HepG2 (cell line): ENCODE results near the gene SLC13A3. TPM values are rescaled to one million over a fixed set of nuclear protein-coding genes. Genes with fewer than 3 reads are reported as not detected.

Experiments used
- ARNTL ChIP-seq: sonication (generic); formaldehyde crosslinking; IDR thresholded peaks from 2 replicates; pipeline ENCODE4 v1.4.0; 2020; ENCODE audit warnings: mild to moderate bottlenecking, missing genetic modification reagents
- EP300 ChIP-seq, 3 experiments: sonication (generic) in 1 of 3; formaldehyde crosslinking in 1 of 3; IDR thresholded peaks; 2 replicates each; pipeline versions ENCODE4 v1.5.1 to v1.6.1; 2011 to 2020; ENCODE audit warnings: low read depth in 2 of 3, low read length in 2 of 3, borderline replicate concordance in 1 of 3, improper control_type of control experiment in 1 of 3, mild to moderate bottlenecking in 1 of 3, missing genetic modification reagents in 1 of 3, moderate library complexity in 1 of 3
- PHF21A ChIP-seq: sonication (generic); formaldehyde crosslinking; IDR thresholded peaks from 2 replicates; pipeline ENCODE4 v1.5.0; 2020; ENCODE audit warnings: mild to moderate bottlenecking, missing genetic modification reagents
- SMAD1 ChIP-seq: sonication (generic); formaldehyde crosslinking; IDR thresholded peaks from 2 replicates; pipeline ENCODE4 v1.4.0; 2020; ENCODE audit warnings: missing genetic modification reagents, low read depth, mild to moderate bottlenecking, borderline replicate concordance
- ZMAT3 ChIP-seq: sonication (generic); formaldehyde crosslinking; conservative IDR thresholded peaks from 2 replicates; pipeline ENCODE4 v1.7.0; 2021; ENCODE audit warnings: missing genetic modification reagents
- ZNF567 ChIP-seq: sonication (generic); formaldehyde crosslinking; IDR thresholded peaks from 2 replicates; pipeline ENCODE4 v1.8.1; 2023; ENCODE audit warnings: mild to moderate bottlenecking, missing genetic modification reagents, borderline replicate concordance
- polyA plus RNA-seq, 8 experiments: library from polyadenylated mRNA; depleted of rRNA in 3 of 8; stranded (reverse) in 7 of 8; unstranded in 1 of 8; fragments of >200 nt; fragmentation: Illumina TruSeq in 4 of 8; extraction: Trizol in 4 of 8; gene quantifications; 2 replicates each; pipeline versions ENCODE4 v1.2.1 to v1.2.3, GENCODE V29; 2011 to 2016; ENCODE audit warnings: low read depth in 4 of 8, missing spikeins in 1 of 8, mixed read lengths in 1 of 8; ENCODE audit not compliant: insufficient read depth in 1 of 8
- total RNA-seq, 5 experiments: library from RNA; depleted of rRNA; stranded (reverse); fragments of >200 nt; fragmentation: Illumina TruSeq; extraction: Trizol; gene quantifications; 2 replicates each; pipeline ENCODE4 v1.2.3, GENCODE V29; 2016; ENCODE audit warnings: low read depth in 1 of 5
- TF ChIP-seq, protein P1 (sequence below): sonication (generic); formaldehyde crosslinking; IDR thresholded peaks from 2 replicates; pipeline ENCODE4 v1.4.0; 2020; ENCODE audit warnings: missing genetic modification reagents
- TF ChIP-seq, protein P2 (sequence below): IDR thresholded peaks from 2 replicates; pipeline ENCODE4 v1.6.1; 2012; ENCODE audit warnings: low read depth, low read length, improper control_type of control experiment
- TF ChIP-seq, protein P3 (sequence below), 2 experiments: fragments of 450-650 bp in 1 of 2; sonication (generic) in 1 of 2; formaldehyde crosslinking in 1 of 2; IDR thresholded peaks; 2 replicates each; pipeline versions ENCODE4 v1.6.1 to v1.8.0; 2016 to 2022; ENCODE audit warnings: antibody characterized with exemption in 1 of 2, mild to moderate bottlenecking in 1 of 2, missing genetic modification reagents in 1 of 2
- TF ChIP-seq, protein P4 (sequence below): sonication (generic); formaldehyde crosslinking; IDR thresholded peaks from 2 replicates; pipeline ENCODE4 v1.4.0; 2020; ENCODE audit warnings: mild to moderate bottlenecking, missing genetic modification reagents
- TF ChIP-seq, protein P5 (sequence below): sonication (generic); formaldehyde crosslinking; IDR thresholded peaks from 2 replicates; pipeline ENCODE4 v1.8.1; 2023; ENCODE audit warnings: mild to moderate bottlenecking, missing genetic modification reagents

The SLC13A3 gene
- total and polyA plus RNA-seq, 2 of the 13 experiments (the other 11 are each of a cell fraction or from before 2014, with no cell fraction given): 66.5 to 76.0 TPM

DNA sequence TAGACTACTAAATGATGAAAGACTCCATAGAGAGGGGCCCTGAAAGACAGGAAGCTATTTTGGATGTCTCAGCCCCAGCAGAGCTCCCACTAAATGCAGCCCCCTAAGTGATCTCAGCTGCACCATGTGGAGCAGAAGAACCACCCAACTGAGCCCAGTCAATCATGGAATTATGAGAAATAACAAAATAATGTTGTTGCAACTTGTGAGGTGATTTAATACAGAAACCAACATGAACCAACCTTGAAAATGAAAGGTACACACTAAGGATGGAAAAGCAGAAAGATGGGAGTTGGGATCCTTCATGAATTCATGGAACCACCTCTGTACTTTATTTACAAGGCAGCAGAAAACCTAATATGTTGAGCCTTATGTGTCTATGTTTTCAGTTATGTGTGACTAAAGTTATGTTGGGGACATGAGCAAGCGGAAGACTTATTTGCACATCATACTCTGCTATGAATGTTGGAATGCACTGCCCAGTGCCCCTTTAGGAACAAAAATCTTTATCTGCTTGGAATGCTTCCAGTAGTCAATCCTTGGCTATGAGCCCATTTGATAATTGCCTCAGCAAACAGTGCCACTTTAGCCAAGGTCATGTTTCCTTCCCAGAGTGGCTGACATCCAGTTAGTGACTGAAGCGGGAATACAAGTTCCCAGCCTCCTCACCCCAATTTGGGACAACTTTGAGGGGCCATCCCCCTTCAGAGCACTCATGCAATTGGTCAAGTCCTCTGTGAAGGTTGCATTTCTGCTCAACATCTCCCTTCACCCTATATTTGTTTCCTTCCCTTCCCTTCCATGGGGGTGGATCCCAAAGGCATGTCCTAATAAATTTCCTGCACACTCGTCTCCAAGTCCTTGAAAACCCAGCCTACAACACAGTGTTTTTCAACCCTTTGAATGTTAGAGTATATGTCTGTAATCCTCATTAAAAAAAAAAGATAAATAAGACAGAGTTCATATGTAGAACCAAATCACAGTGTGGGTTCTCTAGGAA lies 19.6 kb upstream of the SLC13A3 start (continued):
- TF ChIP-seq, protein P1, sequence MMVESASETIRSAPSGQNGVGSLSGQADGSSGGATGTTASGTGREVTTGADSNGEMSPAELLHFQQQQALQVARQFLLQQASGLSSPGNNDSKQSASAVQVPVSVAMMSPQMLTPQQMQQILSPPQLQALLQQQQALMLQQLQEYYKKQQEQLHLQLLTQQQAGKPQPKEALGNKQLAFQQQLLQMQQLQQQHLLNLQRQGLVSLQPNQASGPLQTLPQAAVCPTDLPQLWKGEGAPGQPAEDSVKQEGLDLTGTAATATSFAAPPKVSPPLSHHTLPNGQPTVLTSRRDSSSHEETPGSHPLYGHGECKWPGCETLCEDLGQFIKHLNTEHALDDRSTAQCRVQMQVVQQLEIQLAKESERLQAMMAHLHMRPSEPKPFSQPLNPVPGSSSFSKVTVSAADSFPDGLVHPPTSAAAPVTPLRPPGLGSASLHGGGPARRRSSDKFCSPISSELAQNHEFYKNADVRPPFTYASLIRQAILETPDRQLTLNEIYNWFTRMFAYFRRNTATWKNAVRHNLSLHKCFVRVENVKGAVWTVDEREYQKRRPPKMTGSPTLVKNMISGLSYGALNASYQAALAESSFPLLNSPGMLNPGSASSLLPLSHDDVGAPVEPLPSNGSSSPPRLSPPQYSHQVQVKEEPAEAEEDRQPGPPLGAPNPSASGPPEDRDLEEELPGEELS: peak; percentile 98
- peak; percentile 95 for TF ChIP-seq PHF21A (CRISPR knock-in tag)
- TF ChIP-seq, protein P2, sequence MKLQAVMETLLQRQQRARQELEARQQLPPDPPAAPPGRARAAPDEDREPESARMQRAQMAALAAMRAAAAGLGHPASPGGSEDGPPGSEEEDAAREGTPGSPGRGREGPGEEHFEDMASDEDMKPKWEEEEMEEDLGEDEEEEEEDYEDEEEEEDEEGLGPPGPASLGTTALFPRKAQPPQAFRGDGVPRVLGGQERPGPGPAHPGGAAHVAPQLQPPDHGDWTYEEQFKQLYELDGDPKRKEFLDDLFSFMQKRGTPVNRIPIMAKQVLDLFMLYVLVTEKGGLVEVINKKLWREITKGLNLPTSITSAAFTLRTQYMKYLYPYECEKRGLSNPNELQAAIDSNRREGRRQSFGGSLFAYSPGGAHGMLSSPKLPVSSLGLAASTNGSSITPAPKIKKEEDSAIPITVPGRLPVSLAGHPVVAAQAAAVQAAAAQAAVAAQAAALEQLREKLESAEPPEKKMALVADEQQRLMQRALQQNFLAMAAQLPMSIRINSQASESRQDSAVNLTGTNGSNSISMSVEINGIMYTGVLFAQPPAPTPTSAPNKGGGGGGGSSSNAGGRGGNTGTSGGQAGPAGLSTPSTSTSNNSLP: peak; percentile 84
- TF ChIP-seq SMAD1 (CRISPR knock-in tag): no peak
- TF ChIP-seq ZMAT3 (CRISPR knock-in tag): peak; percentile 58; the same call in 1 of the 2 replicates
- TF ChIP-seq, protein P3, sequence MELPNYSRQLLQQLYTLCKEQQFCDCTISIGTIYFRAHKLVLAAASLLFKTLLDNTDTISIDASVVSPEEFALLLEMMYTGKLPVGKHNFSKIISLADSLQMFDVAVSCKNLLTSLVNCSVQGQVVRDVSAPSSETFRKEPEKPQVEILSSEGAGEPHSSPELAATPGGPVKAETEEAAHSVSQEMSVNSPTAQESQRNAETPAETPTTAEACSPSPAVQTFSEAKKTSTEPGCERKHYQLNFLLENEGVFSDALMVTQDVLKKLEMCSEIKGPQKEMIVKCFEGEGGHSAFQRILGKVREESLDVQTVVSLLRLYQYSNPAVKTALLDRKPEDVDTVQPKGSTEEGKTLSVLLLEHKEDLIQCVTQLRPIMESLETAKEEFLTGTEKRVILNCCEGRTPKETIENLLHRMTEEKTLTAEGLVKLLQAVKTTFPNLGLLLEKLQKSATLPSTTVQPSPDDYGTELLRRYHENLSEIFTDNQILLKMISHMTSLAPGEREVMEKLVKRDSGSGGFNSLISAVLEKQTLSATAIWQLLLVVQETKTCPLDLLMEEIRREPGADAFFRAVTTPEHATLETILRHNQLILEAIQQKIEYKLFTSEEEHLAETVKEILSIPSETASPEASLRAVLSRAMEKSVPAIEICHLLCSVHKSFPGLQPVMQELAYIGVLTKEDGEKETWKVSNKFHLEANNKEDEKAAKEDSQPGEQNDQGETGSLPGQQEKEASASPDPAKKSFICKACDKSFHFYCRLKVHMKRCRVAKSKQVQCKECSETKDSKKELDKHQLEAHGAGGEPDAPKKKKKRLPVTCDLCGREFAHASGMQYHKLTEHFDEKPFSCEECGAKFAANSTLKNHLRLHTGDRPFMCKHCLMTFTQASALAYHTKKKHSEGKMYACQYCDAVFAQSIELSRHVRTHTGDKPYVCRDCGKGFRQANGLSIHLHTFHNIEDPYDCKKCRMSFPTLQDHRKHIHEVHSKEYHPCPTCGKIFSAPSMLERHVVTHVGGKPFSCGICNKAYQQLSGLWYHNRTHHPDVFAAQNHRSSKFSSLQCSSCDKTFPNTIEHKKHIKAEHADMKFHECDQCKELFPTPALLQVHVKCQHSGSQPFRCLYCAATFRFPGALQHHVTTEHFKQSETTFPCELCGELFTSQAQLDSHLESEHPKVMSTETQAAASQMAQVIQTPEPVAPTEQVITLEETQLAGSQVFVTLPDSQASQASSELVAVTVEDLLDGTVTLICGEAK (IDR thresholded peaks at IDR 0.05): no peak
- TF ChIP-seq, protein P3 (CRISPR knock-in tag; IDR thresholded peaks at IDR 0.05): no peak
- TF ChIP-seq, protein P4, sequence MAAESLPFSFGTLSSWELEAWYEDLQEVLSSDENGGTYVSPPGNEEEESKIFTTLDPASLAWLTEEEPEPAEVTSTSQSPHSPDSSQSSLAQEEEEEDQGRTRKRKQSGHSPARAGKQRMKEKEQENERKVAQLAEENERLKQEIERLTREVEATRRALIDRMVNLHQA (CRISPR knock-in tag): no peak
- peak; percentile 62; the same call in 1 of the 2 replicates for TF ChIP-seq ARNTL (CRISPR knock-in tag)
- peak; percentile 66 to 99 for TF ChIP-seq EP300 (IDR thresholded peaks at IDR 0.05; ENCODE audit: low read depth in 2 of 2, low read length in 2 of 2)
- peak; percentile 94 for TF ChIP-seq EP300 (CRISPR knock-in tag; IDR thresholded peaks at IDR 0.05; ENCODE audit: borderline replicate concordance)
- TF ChIP-seq, protein P5, sequence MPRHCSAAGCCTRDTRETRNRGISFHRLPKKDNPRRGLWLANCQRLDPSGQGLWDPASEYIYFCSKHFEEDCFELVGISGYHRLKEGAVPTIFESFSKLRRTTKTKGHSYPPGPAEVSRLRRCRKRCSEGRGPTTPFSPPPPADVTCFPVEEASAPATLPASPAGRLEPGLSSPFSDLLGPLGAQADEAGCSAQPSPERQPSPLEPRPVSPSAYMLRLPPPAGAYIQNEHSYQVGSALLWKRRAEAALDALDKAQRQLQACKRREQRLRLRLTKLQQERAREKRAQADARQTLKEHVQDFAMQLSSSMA (CRISPR knock-in tag): no peak
- peak; percentile 27; the same call in 1 of the 2 replicates for TF ChIP-seq ZNF567 (CRISPR knock-in tag)
